ENCODE data around the gene FTSJ1. TPM values are rescaled to one million over a fixed set of nuclear protein-coding genes. Genes with fewer than 3 reads are reported as not detected.
"Not testable (repeated sequence)": the region's sequence is repeated elsewhere in the genome, so short reads cannot be mapped to it uniquely, and the experiment has no call there.

Gene FTSJ1
- total and polyA plus RNA-seq, 11 donors, result 13.6 to 62.4 (median 18.1) TPM

GRCh38 chrX:48520976-48521352 lies 45.0 kb downstream of the FTSJ1 start:
- Histone ChIP-seq H3K9me3 (no peaks in the 10 kb centered on the region), H3K36me3 (peaks cover 0 to 10% (median 0%) of the 10 kb centered on the region in 9 donors), H3K4me3 (peak overlapping the region in 9 of 12 donors; percentile 54 to 79 (median 66)), H3K4me1 (peaks cover 0 to 8% (median 1%) of the 10 kb centered on the region in 12 donors), H3K27me3 (peaks cover 0 to 4% (median 0%) of the 10 kb centered on the region in 9 donors), H3K27ac (peak overlapping the region in 10 of 12 donors; percentile 55 to 83 (median 75))
- WGBS, 4 donors, result 38 to 60% (median 51%) methylated on average over 2 of the region's 2 CpGs
- intact Hi-C loops (cut with DNase I), result no loop called here
- ATAC-seq (no peak), DNase-seq (no peak)
- no peak for TF ChIP-seq CTCF (IDR thresholded peaks at IDR 0.05)
- TF ChIP-seq POLR2A (IDR thresholded peaks at IDR 0.05), result no peak

GRCh38 chrX:48521353-48522243 lies 45.6 kb downstream of the FTSJ1 start, which contains the start of gene EBP:
TSS of gene EBP (plus strand) at chrX:48521808. CDS start at chrX:48523772, 1,964 bp downstream.
- H3K4me1 ChIP-seq, result peaks cover 0 to 8% (median 1%) of the 10 kb centered on the region in 12 donors
- WGBS, 4 donors, result 1 to 42% (median 19%) methylated on average over 46 to 64 of the region's 66 CpGs
- ATAC-seq (peak; percentile 94 to 99 (median 98)), DNase-seq (peak; percentile 84 to 93 (median 87))
- peak within 1 kb of the TSS in 11 of 12 donors; percentile 33 to 83 (median 72) for H3K27ac ChIP-seq
- H3K4me3 ChIP-seq, result peak within 1 kb of the TSS; percentile 26 to 79 (median 62)
- H3K36me3 ChIP-seq, result peaks cover 0 to 10% (median 0%) of the 10 kb centered on the region in 9 donors
- intact Hi-C loops (cut with DNase I), result no loop called here
- peaks cover 0 to 4% (median 0%) of the 10 kb centered on the region in 9 donors for H3K27me3 ChIP-seq
- TF ChIP-seq POLR2A (IDR thresholded peaks at IDR 0.05), result peak in 1 of 2 donors; percentile 49
- no peak for TF ChIP-seq CTCF (IDR thresholded peaks at IDR 0.05)
- no peaks in the 10 kb centered on the region for H3K9me3 ChIP-seq

- TF ChIP-seq CTCF (IDR thresholded peaks at IDR 0.05), result no peak
- no peak for TF ChIP-seq POLR2A (IDR thresholded peaks at IDR 0.05)
- Histone ChIP-seq H3K4me1 (peaks cover 0 to 8% (median 1%) of the 10 kb centered on the region in 12 donors), H3K36me3 (peaks cover 0 to 13% (median 3%) of the 10 kb centered on the region in 9 donors), H3K27me3 (peaks cover 0 to 4% (median 0%) of the 10 kb centered on the region in 9 donors), H3K4me3 (peak overlapping the region; percentile 26 to 79 (median 62)), H3K27ac (peak overlapping the region in 11 of 12 donors; percentile 33 to 83 (median 72)), H3K9me3 (no peaks in the 10 kb centered on the region)
- 5 to 53% (median 22%) methylated on average over 10 of the region's 10 CpGs for WGBS, 4 donors
- ATAC-seq, result no peak
- no peak for DNase-seq
- intact Hi-C loops (cut with DNase I), result no loop called here
Observed at GRCh38 chrX:48522291-48522690, 46.3 kb downstream of the FTSJ1 start.

- no peak overlapping the region for H3K4me3 ChIP-seq
- peaks cover 0 to 4% (median 0%) of the 10 kb centered on the region in 9 donors for H3K27me3 ChIP-seq
- 89 to 93% (median 91%) methylated on average over 11 to 12 of the region's 12 CpGs for WGBS, 4 donors
- H3K9me3 ChIP-seq, result no peaks in the 10 kb centered on the region
- no peak for DNase-seq
- TF ChIP-seq CTCF (IDR thresholded peaks at IDR 0.05) (no peak), POLR2A (IDR thresholded peaks at IDR 0.05) (no peak)
- intact Hi-C loops (cut with DNase I), result no loop called here
- no peak overlapping the region for H3K27ac ChIP-seq
- no peak for ATAC-seq
- peaks cover 0 to 8% (median 1%) of the 10 kb centered on the region in 12 donors for H3K4me1 ChIP-seq
- H3K36me3 ChIP-seq, result peaks cover 0 to 24% (median 12%) of the 10 kb centered on the region in 9 donors
Observed at GRCh38 chrX:48523682-48524081, 47.7 kb downstream of the FTSJ1 start.

GRCh38 chrX:48525853-48526252 lies 49.9 kb downstream of the FTSJ1 start:
- H3K27ac ChIP-seq; H3K4me3 ChIP-seq; H3K4me1 ChIP-seq; intact Hi-C loops (cut with DNase I); H3K9me3 ChIP-seq; DNase-seq; ATAC-seq; H3K27me3 ChIP-seq: not testable (repeated sequence)
- 89 to 94% (median 90%) methylated on average over 8 of the region's 8 CpGs for WGBS, 4 donors
- H3K36me3 ChIP-seq, result peaks cover 0 to 24% (median 12%) of the 10 kb centered on the region in 9 donors
